Tibial nerve (tissue), 4 donors: ENCODE data around the gene MAML3. TPM values are rescaled to one million over a fixed set of nuclear protein-coding genes. Genes with fewer than 3 reads are reported as not detected.
A peak's percentile ranks its signal among the peaks of the same experiment; 100 is the strongest.

ENCODE experiments used
- DNase-seq, 2 donors: peaks; one replicate each; pipeline ENCODE4 v3.0.0-alpha.2; 2019; ENCODE audit warnings: low spot score in 2 of 2
- H3K27ac ChIP-seq, 4 donors: fragments of 200-600 bp; sonication (generic) in 3 of 4; one replicate each; pipeline ENCODE4 v1.5.1; 2017 to 2019; ENCODE audit warnings: mild to moderate bottlenecking in 1 of 4
- H3K27me3 ChIP-seq, 2 donors: fragments of 200-600 bp; sonication (generic) in 1 of 2; one replicate each; pipeline versions ENCODE4 v1.5.1 to v1.6.0; 2017 to 2019
- H3K36me3 ChIP-seq, 3 donors: fragments of 200-600 bp; sonication (generic); one replicate each; pipeline ENCODE4 v1.5.1; 2018 to 2019
- H3K4me1 ChIP-seq, 4 donors: fragments of 200-600 bp; sonication (generic) in 3 of 4; one replicate each; pipeline ENCODE4 v1.5.1; 2017 to 2019
- H3K4me3 ChIP-seq, 4 donors: fragments of 200-600 bp; sonication (generic) in 3 of 4; one replicate each; pipeline ENCODE4 v1.5.1; 2017 to 2019; ENCODE audit warnings: mild to moderate bottlenecking in 1 of 4, moderate library complexity in 1 of 4
- H3K9me3 ChIP-seq, 4 donors: fragments of 200-600 bp; sonication (generic) in 3 of 4; one replicate each; pipeline ENCODE4 v1.5.1; 2017 to 2019
- CTCF ChIP-seq, 5 experiments: fragments of 200-600 bp in 3 of 5; fragments of 450-650 bp in 2 of 5; sonication (generic) in 3 of 5; IDR thresholded peaks; one replicate each; pipeline ENCODE4 v1.5.1; 2016 to 2019; ENCODE audit warnings: antibody characterized with exemption in 5 of 5, mild to moderate bottlenecking in 3 of 5, moderate library complexity in 2 of 5
- EP300 ChIP-seq, 2 donors: sonication (generic); formaldehyde crosslinking; IDR thresholded peaks; one replicate each; pipeline ENCODE4 v1.6.1; 2017; ENCODE audit warnings: antibody characterized with exemption in 2 of 2, mild to moderate bottlenecking in 1 of 2
- POLR2A ChIP-seq, 2 donors: fragments of 450-650 bp; IDR thresholded peaks; one replicate each; pipeline ENCODE4 v1.6.1; 2017; ENCODE audit warnings: antibody characterized with exemption in 2 of 2, mild to moderate bottlenecking in 2 of 2, moderate library complexity in 2 of 2
- WGBS, 2 donors: methylation state at CpG; one replicate each; pipeline ENCODE4 v1.1.5; 2018; 5-methylcytosine and 5-hydroxymethylcytosine counted together
- total RNA-seq, 4 donors: library from RNA; depleted of rRNA; stranded (reverse); fragments of >200 nt; gene quantifications; one replicate each; pipeline ENCODE4 v1.1.0, GENCODE V29; 2016

The MAML3 gene
- total RNA-seq, 4 donors from 2014 or later = 8.6 to 10.5 (median 9.4) TPM

GRCh38 chr4:139860435-139861024, 293.5 kb downstream of the MAML3 start:
- Histone ChIP-seq H3K4me1 (peaks cover 0 to 20% (median 0%) of the 10 kb centered on the region in 4 donors), H3K36me3 (no peaks in the 10 kb centered on the region), H3K9me3 (no peaks in the 10 kb centered on the region), H3K27me3 (no peaks in the 10 kb centered on the region), H3K27ac (no peak overlapping the region), H3K4me3 (no peak overlapping the region)
- 93 to 94% methylated on average over 9 of the region's 9 CpGs for WGBS, 2 donors
- TF ChIP-seq POLR2A (IDR thresholded peaks at IDR 0.05) (no peak), CTCF (IDR thresholded peaks at IDR 0.05) (no peak), EP300 (IDR thresholded peaks at IDR 0.05) (no peak)
- no peak for DNase-seq

GRCh38 chr4:139859876-139860275, 294.1 kb downstream of the MAML3 start:
- WGBS, 2 donors = 94 to 96% methylated on average over 31 of the region's 31 CpGs
- no peak overlapping the region for H3K27ac ChIP-seq
- no peak for DNase-seq
- TF ChIP-seq CTCF (IDR thresholded peaks at IDR 0.05) (no peak), EP300 (IDR thresholded peaks at IDR 0.05) (no peak), POLR2A (IDR thresholded peaks at IDR 0.05) (no peak)
- H3K27me3 ChIP-seq = no peaks in the 10 kb centered on the region
- H3K36me3 ChIP-seq = no peaks in the 10 kb centered on the region
- no peaks in the 10 kb centered on the region for H3K9me3 ChIP-seq
- peaks cover 0 to 18% (median 0%) of the 10 kb centered on the region in 4 donors for H3K4me1 ChIP-seq
- no peak overlapping the region for H3K4me3 ChIP-seq

GRCh38 chr4:139858436-139859205, 295.4 kb downstream of the MAML3 start:
- Histone ChIP-seq H3K36me3 (no peaks in the 10 kb centered on the region), H3K27me3 (no peaks in the 10 kb centered on the region), H3K27ac (peak overlapping the region in 2 of 4 donors; percentile 75 to 82), H3K4me3 (no peak overlapping the region), H3K4me1 (peaks cover 0 to 18% (median 0%) of the 10 kb centered on the region in 4 donors), H3K9me3 (no peaks in the 10 kb centered on the region)
- WGBS, 2 donors = 49 to 60% methylated on average over 8 of the region's 8 CpGs
- TF ChIP-seq POLR2A (IDR thresholded peaks at IDR 0.05) = no peak
- TF ChIP-seq EP300 (IDR thresholded peaks at IDR 0.05) = peak in 1 of 2 donors; percentile 74
- no peak for DNase-seq

GRCh38 chr4:139857977-139858376, 296.0 kb downstream of the MAML3 start:
- H3K9me3 ChIP-seq = no peaks in the 10 kb centered on the region
- no peak for TF ChIP-seq CTCF (IDR thresholded peaks at IDR 0.05)
- TF ChIP-seq EP300 (IDR thresholded peaks at IDR 0.05) = no peak
- no peak for TF ChIP-seq POLR2A (IDR thresholded peaks at IDR 0.05)
- no peak overlapping the region for H3K4me3 ChIP-seq
- 30 to 48% methylated on average over 2 of the region's 2 CpGs for WGBS, 2 donors
- no peak for DNase-seq
- no peaks in the 10 kb centered on the region for H3K36me3 ChIP-seq
- H3K27ac ChIP-seq = peak overlapping the region in 2 of 4 donors; percentile 70 to 82
- H3K4me1 ChIP-seq = peaks cover 0 to 18% (median 0%) of the 10 kb centered on the region in 4 donors
- no peaks in the 10 kb centered on the region for H3K27me3 ChIP-seq

- Histone ChIP-seq H3K9me3 (no peaks in the 10 kb centered on the region), H3K4me1 (peaks cover 0 to 18% (median 0%) of the 10 kb centered on the region in 4 donors), H3K36me3 (no peaks in the 10 kb centered on the region), H3K27ac (peak overlapping the region in 1 of 4 donors; percentile 1), H3K27me3 (no peaks in the 10 kb centered on the region), H3K4me3 (no peak overlapping the region)
- DNase-seq = no peak
- TF ChIP-seq CTCF (IDR thresholded peaks at IDR 0.05) (no peak), POLR2A (IDR thresholded peaks at IDR 0.05) (no peak), EP300 (IDR thresholded peaks at IDR 0.05) (no peak)
- WGBS, 2 donors = 51 to 68% methylated on average over 4 of the region's 4 CpGs
Measured at GRCh38 chr4:139857021-139857420, 297.0 kb downstream of the MAML3 start.
